ENCODE results near the gene IL17RE. TPM values are rescaled to one million over a fixed set of nuclear protein-coding genes. Genes with fewer than 3 reads are reported as not detected.

The IL17RE gene, protein sequence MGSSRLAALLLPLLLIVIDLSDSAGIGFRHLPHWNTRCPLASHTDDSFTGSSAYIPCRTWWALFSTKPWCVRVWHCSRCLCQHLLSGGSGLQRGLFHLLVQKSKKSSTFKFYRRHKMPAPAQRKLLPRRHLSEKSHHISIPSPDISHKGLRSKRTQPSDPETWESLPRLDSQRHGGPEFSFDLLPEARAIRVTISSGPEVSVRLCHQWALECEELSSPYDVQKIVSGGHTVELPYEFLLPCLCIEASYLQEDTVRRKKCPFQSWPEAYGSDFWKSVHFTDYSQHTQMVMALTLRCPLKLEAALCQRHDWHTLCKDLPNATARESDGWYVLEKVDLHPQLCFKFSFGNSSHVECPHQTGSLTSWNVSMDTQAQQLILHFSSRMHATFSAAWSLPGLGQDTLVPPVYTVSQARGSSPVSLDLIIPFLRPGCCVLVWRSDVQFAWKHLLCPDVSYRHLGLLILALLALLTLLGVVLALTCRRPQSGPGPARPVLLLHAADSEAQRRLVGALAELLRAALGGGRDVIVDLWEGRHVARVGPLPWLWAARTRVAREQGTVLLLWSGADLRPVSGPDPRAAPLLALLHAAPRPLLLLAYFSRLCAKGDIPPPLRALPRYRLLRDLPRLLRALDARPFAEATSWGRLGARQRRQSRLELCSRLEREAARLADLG
- total RNA-seq (2022; extraction: Qiagen RNA extraction; ENCODE audit: low read depth): 0.87 to 1.3 TPM (median 1.0 TPM) in 5 replicates

DNA sequence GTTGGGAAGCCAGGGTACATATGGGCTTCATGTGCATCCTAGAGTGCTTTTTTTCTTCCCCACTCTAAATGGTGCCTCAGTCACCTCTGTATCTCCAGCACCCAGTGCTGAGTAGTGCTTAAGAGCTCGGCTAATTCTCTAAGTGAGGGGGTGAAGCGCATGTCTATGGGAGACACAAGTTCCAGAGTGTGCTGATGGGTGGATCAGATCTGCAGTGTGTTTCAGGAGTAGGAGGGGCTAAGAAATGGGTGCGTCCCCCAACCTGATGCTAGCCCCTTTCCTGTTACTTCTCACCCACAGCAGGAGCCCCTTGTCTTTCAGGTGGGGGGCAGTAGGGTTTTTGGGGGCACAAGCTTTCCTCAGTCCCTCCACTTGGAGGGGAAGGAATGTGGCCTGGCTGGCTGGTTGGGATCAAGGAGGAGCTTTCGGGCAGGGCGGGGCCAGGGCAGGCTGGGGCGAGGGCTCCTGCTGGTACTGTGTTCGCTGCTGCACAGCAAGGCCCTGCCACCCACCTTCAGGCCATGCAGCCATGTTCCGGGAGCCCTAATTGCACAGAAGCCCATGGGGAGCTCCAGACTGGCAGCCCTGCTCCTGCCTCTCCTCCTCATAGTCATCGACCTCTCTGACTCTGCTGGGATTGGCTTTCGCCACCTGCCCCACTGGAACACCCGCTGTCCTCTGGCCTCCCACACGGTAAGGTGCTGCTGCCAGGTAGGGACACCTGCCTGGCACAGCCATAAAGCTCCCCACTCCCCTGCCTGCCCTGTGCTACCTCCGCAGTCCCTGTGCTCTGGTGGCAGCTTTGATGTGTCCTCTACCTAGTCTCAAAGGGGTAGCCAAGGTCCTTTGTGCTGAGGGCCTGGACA, at the start of gene IL17RE:
IL17RE (plus strand) TSS at position 477 of the 866 bp plus-strand sequence; CDS start at position 562, 85 bp downstream.

DNA sequence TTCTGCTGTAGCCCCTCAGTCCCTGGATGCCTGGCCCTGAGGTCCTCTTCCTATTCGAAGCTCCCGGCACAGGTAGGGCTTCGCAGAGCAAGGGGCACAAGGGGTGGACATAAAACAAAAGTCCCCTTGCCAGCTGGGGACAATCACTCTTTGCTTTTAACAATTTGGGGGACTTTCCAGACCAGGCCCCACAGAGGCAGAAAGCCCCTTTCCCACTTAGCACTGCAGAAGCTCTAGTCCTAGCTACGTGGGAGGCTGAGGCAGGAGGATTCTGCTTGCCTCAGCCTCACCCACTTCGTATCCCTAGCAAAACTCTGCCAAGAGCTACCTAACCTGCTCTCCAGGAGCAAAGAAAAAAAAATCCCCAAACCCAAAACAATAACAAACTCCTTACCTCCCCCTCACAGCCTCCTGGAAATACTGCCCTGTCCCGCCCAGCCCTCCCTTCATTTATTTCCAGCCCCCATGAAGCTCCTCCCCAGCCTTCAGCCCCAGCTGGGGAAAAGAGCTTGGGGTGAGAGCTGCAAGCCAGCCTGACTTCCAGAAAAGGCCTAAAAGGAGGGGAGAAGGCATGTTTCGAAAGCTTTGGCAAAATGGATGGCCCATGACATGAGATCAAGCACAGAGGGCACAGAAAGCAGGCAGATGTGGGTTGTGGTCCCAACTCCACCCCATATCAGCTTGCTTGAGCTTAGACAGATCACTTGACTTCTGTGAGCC, 22.7 kb upstream of the IL17RE start, which contains the start of gene CIDEC:
CIDEC (minus strand) TSS at position 424 of the 720 bp plus-strand sequence. CDS start 1,767 bp downstream, outside the sequence.

DNA sequence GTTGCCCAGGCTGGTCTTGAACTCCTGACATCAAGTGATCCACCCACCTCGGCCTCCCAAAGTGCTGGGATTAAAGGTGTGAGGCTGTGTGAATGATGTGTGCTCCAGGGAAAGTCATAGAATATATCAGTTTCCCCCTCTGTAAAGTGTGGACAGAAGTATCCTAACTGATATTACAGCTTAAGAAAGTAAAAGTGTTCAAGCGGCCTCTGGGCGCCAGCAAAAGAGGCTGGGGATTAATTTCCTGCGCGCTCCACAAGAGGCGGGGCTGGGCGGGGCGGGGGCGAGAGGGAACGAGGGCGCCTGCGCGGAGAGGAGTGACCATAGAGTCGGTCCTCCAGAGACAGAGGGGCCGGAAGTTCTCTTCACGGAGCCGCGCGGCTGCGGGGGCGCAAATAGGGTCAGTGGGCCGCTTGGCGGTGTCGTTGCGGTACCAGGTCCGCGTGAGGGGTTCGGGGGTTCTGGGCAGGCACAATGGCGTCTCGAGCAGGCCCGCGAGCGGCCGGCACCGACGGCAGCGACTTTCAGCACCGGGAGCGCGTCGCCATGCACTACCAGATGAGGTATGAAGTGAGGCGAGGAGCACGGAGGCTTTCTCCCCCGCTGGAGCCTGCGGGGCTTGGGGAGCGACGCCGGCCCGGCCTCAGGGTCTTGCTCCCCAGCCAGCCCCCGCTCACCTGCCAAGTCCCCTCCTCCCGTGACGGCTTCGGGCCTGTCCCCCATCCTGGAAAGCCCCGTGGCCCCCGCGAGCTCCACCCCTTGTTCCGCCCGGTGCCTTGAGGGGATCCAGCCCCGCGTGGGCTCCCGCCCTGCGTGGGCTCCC, 12.2 kb upstream of the IL17RE start, which contains the start of gene JAGN1:
JAGN1 (plus strand) TSS at position 362 of the 823 bp plus-strand sequence; CDS start at position 475, 113 bp downstream.

DNA sequence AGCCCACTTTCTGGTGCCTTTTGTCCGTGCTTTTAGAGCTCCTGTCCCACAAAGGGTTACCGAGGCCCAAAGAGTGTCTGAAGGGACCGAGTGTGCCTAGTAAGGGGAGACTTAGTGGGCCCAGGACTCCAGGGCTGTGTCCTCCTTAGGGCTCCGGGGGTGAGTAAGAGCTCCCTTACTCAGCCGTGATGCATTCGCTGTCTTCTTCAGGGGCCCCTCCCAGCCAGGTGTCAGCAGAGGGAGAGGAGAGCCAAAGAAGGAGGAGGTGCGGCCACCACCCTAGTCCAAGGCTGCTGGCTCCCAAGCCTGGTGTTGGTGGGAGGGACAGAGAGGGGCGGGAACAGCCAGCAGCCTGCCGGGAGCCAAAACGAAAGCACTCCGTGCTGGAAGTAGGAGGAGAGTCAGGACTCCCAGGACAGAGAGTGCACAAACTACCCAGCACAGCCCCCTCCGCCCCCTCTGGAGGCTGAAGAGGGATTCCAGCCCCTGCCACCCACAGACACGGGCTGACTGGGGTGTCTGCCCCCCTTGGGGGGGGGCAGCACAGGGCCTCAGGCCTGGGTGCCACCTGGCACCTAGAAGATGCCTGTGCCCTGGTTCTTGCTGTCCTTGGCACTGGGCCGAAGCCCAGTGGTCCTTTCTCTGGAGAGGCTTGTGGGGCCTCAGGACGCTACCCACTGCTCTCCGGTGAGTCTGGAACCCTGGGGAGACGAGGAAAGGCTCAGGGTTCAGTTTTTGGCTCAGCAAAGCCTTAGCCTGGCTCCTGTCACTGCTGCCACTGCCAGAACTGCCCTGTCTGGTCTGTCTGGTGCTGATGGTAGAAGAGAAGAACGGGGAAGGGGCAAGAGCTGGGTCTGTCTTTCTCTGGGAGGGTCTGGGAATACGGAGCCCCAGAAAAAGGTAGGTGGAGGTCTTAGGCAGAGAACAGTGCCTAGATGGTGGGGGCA, 14.4 kb downstream of the IL17RE start, which contains the start of gene IL17RC:
IL17RC (plus strand) TSS at position 365 of the 947 bp plus-strand sequence; CDS start at position 583, 218 bp downstream.

DNA sequence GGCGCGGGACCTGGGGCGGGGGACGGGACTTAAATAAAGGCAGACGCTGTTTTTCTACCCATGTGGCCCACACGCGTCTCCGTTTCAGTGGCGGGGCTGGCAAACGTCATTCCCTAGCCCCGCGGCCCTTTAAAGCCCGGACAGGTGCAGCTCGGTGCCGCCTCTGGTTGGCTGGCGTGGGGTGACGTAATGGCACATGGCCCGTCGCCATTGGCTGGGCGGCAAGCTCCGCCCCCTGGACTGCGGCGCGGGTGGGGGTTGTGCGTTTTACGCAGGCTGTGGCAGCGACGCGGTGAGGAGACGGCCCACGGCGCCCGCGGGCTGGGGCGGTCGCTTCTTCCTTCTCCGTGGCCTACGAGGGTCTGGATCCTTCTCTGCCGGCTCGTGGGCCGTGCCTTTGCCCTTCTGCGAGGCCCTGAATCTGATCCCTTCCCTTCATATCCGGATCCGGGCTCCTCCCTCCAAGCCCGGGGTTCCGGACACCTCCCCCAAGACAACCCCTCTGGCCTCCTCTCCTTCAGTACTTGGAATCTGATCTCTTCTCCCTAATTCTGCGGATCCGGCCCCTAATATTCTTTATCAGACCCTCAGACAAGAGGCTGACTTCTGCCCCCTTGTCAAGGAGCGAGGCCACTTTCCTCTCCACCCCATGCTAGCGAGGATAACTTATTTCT, 31.1 kb downstream of the IL17RE start, which contains the start of gene CRELD1:
CRELD1 (plus strand) TSS at position 274 of the 674 bp plus-strand sequence. CDS start 605 bp downstream, outside the sequence.

DNA sequence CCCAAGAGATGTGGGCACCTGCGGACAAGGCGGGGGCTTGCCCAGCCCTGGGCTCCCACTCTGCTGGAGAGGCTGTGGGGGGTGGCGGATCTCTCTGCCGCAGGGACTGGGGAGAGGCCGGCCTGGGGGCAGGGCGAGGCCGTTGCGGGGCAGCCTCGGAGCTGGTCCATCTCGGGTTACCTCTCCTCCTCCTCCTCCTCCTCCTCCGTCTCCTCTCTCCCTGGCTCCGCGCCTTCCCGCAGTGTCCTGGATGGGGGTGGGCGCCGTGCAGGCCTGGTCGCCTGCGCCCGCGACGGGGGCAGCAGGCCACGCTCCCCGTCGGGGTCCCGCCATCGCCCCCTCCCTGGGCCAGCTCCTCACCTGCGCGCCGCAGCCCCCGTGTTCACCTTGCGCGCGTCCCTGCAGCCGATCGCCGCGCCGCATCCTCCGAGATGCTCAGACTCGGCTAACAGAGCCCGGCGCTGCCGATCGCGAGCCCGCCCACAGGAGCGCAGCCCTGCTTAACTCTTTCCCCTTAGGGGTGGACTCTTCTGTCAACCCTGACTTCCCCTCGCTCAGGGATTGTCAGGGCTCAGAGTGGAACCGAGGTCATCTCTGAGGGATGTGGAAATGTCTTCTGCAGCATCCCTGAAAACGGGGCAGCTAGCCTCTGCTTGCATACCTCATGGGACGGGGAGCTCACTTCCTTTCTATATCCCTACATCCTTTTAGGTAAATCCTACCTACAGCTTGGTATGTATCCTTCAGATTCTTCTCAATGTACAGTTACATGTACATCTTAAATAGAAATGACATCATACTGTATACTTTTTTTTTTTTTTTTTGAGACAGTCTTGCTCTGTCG, 49.5 kb downstream of the IL17RE start, which contains the start of gene PRRT3:
PRRT3 (minus strand) TSS at position 447 of the 844 bp plus-strand sequence. CDS start 2,293 bp downstream, outside the sequence.

Other genes with a start within 250 kb of the IL17RE start
- gene CPNE9, start 199.0 kb upstream of the IL17RE start, total RNA-seq (2022; extraction: Qiagen RNA extraction; ENCODE audit: low read depth): 0.13 to 0.41 TPM (median 0.23 TPM) in 4 of 5 replicates, not detected in the other
- gene BRPF1, start 171.1 kb upstream of the IL17RE start, total RNA-seq (2022; extraction: Qiagen RNA extraction; ENCODE audit: low read depth): 17.1 to 19.5 TPM (median 18.2 TPM) in 5 replicates
- 14.5 to 17.6 TPM (median 16.5 TPM) in 5 replicates for gene OGG1, start 152.9 kb upstream of the IL17RE start, total RNA-seq (2022; extraction: Qiagen RNA extraction; ENCODE audit: low read depth)
- 13.6 to 17.6 TPM (median 16.7 TPM) in 5 replicates for gene CAMK1, start 132.9 kb upstream of the IL17RE start, total RNA-seq (2022; extraction: Qiagen RNA extraction; ENCODE audit: low read depth)
- 53.3 to 59.8 TPM (median 58.6 TPM) in 5 replicates for gene TADA3, start 110.4 kb upstream of the IL17RE start, total RNA-seq (2022; extraction: Qiagen RNA extraction; ENCODE audit: low read depth)
- gene ARPC4, start 109.8 kb upstream of the IL17RE start, total RNA-seq (2022; extraction: Qiagen RNA extraction; ENCODE audit: low read depth): 154 to 256 TPM (median 159 TPM) in 5 replicates
- gene TTLL3, start 92.6 kb upstream of the IL17RE start, total RNA-seq (2022; extraction: Qiagen RNA extraction; ENCODE audit: low read depth): 6.2 to 11.1 TPM (median 7.2 TPM) in 5 replicates
- 34.8 to 48.6 TPM (median 43.3 TPM) in 5 replicates for gene RPUSD3, start 58.8 kb upstream of the IL17RE start, total RNA-seq (2022; extraction: Qiagen RNA extraction; ENCODE audit: low read depth)
- gene CIDEC, start 22.6 kb upstream of the IL17RE start, total RNA-seq (2022; extraction: Qiagen RNA extraction; ENCODE audit: low read depth): 1.6 to 3.0 TPM (median 2.6 TPM) in 5 replicates
- gene JAGN1, start 12.2 kb upstream of the IL17RE start, total RNA-seq (2022; extraction: Qiagen RNA extraction; ENCODE audit: low read depth): 50.9 to 72.3 TPM (median 67.1 TPM) in 5 replicates
- 12.1 to 14.7 TPM (median 13.1 TPM) in 5 replicates for gene IL17RC, start 14.2 kb downstream of the IL17RE start, total RNA-seq (2022; extraction: Qiagen RNA extraction; ENCODE audit: low read depth)
- gene CRELD1, start 31.0 kb downstream of the IL17RE start, total RNA-seq (2022; extraction: Qiagen RNA extraction; ENCODE audit: low read depth): 10.8 to 13.6 TPM (median 12.8 TPM) in 5 replicates
- 0.72 to 1.5 TPM (median 1.4 TPM) in 5 replicates for gene PRRT3, start 49.6 kb downstream of the IL17RE start, total RNA-seq (2022; extraction: Qiagen RNA extraction; ENCODE audit: low read depth)
- 117 to 135 TPM (median 127 TPM) in 5 replicates for gene EMC3, start 84.0 kb downstream of the IL17RE start, total RNA-seq (2022; extraction: Qiagen RNA extraction; ENCODE audit: low read depth)
- 17.5 to 26.0 TPM (median 19.9 TPM) in 5 replicates for gene FANCD2, start 123.6 kb downstream of the IL17RE start, total RNA-seq (2022; extraction: Qiagen RNA extraction; ENCODE audit: low read depth)
- gene FANCD2OS, start 205.4 kb downstream of the IL17RE start, total RNA-seq (2022; extraction: Qiagen RNA extraction; ENCODE audit: low read depth): not detected in 5 replicates
- gene BRK1, start 212.8 kb downstream of the IL17RE start, total RNA-seq (2022; extraction: Qiagen RNA extraction; ENCODE audit: low read depth): 169 to 187 TPM (median 179 TPM) in 5 replicates
- 31.9 to 33.2 TPM (median 33.0 TPM) in 5 replicates for gene VHL, start 238.9 kb downstream of the IL17RE start, total RNA-seq (2022; extraction: Qiagen RNA extraction; ENCODE audit: low read depth)